ENCODE measurements around the gene HSPA12A.

Gene HSPA12A

GRCh38 chr10:116743266-116744064 is 1.1 kb upstream of the HSPA12A start:
- no peak for DNase-seq (ENCODE audit: low spot score)

GRCh38 chr10:116741391-116742351 is 695 bp downstream of the HSPA12A start:
- DNase-seq (ENCODE audit: low spot score), result peak; percentile 61

- DNase-seq (ENCODE audit: low spot score), result no peak
Observed at GRCh38 chr10:116740971-116741370, 1.4 kb downstream of the HSPA12A start.

GRCh38 chr10:116738339-116738738 is 4.0 kb downstream of the HSPA12A start:
- no peak for DNase-seq (ENCODE audit: low spot score)

GRCh38 chr10:116737627-116738327 is 4.6 kb downstream of the HSPA12A start:
- no peak for DNase-seq (ENCODE audit: low spot score)

GRCh38 chr10:116733566-116733965 is 8.8 kb downstream of the HSPA12A start:
- DNase-seq (ENCODE audit: low spot score), result no peak

- no peak for DNase-seq (ENCODE audit: low spot score)
Observed at GRCh38 chr10:116732573-116732972, 9.8 kb downstream of the HSPA12A start.

GRCh38 chr10:116730464-116731260 is 11.7 kb downstream of the HSPA12A start:
- DNase-seq (ENCODE audit: low spot score), result no peak

GRCh38 chr10:116729243-116729642 is 13.1 kb downstream of the HSPA12A start:
- no peak for DNase-seq (ENCODE audit: low spot score)

GRCh38 chr10:116728526-116729096 is 13.8 kb downstream of the HSPA12A start:
- DNase-seq (ENCODE audit: low spot score), result no peak

- DNase-seq (ENCODE audit: low spot score), result no peak
Observed at GRCh38 chr10:116723428-116724281, 18.7 kb downstream of the HSPA12A start.

GRCh38 chr10:116722736-116723427 is 19.5 kb downstream of the HSPA12A start:
- no peak for DNase-seq (ENCODE audit: low spot score)

GRCh38 chr10:116721547-116722392 is 20.6 kb downstream of the HSPA12A start:
- DNase-seq (ENCODE audit: low spot score), result no peak

GRCh38 chr10:116720668-116721546 is 21.5 kb downstream of the HSPA12A start:
- peak; percentile 53 for DNase-seq (ENCODE audit: low spot score)

- no peak for DNase-seq (ENCODE audit: low spot score)
Observed at GRCh38 chr10:116720241-116720643, 22.1 kb downstream of the HSPA12A start.

- no peak for DNase-seq (ENCODE audit: low spot score)
Observed at GRCh38 chr10:116719804-116720203, 22.6 kb downstream of the HSPA12A start.

- DNase-seq (ENCODE audit: low spot score), result peak; percentile 23
Observed at GRCh38 chr10:116718058-116718457, 24.3 kb downstream of the HSPA12A start.

GRCh38 chr10:116716381-116716780 is 26.0 kb downstream of the HSPA12A start:
- no peak for DNase-seq (ENCODE audit: low spot score)
